Neural cell (in vitro differentiated cells): ENCODE results near the gene OPRL1. TPM values are rescaled to one million over a fixed set of nuclear protein-coding genes. Genes with fewer than 3 reads are reported as not detected.

Source experiments
- H2AFZ ChIP-seq: fragments of 200-600, 300-800 bp; sonication (generic), shearing (Covaris generic); 2 replicates; pipeline ENCODE4 v1.6.0; 2014; ENCODE audit warnings: low read depth, mild to moderate bottlenecking, antibody characterized with exemption, low read length, moderate library complexity
- H3F3A ChIP-seq: fragments of 200-600 bp; shearing (Covaris generic); 2 replicates; pipeline ENCODE4 v1.6.1; 2016; ENCODE audit warnings: mild to moderate bottlenecking, moderate library complexity, mixed read lengths, antibody characterized with exemption, low read length; ENCODE audit not compliant: insufficient read depth, poor library complexity, severe bottlenecking
- H3K27ac ChIP-seq: fragments of 200-600, 300-800 bp; sonication (generic), shearing (Covaris generic); 2 replicates; pipeline ENCODE4 v1.5.1; 2014; ENCODE audit warnings: mild to moderate bottlenecking, low read length, moderate library complexity
- H3K27me3 ChIP-seq: fragments of 300-800, 200-600 bp; sonication (generic), shearing (Covaris generic); 2 replicates; pipeline ENCODE4 v1.6.0; 2014; ENCODE audit warnings: mild to moderate bottlenecking, low read depth, low read length, moderate library complexity; ENCODE audit not compliant: insufficient read depth
- H3K36me3 ChIP-seq: fragments of 300-800, 200-600 bp; sonication (generic), shearing (Covaris generic); 2 replicates; pipeline ENCODE4 v1.5.1; 2014; ENCODE audit warnings: mild to moderate bottlenecking, antibody characterized with exemption, low read length, moderate library complexity; ENCODE audit not compliant: insufficient read depth
- H3K4me2 ChIP-seq: fragments of 300-800, 200-600 bp; sonication (generic), shearing (Covaris generic); 2 replicates; pipeline ENCODE4 v1.6.0; 2014; ENCODE audit warnings: mild to moderate bottlenecking, low read length
- H3K4me3 ChIP-seq: fragments of 300-800, 200-600 bp; sonication (generic), shearing (Covaris generic); 2 replicates; pipeline ENCODE4 v1.5.1; 2014; ENCODE audit warnings: mild to moderate bottlenecking, low read length, moderate library complexity
- H3K79me2 ChIP-seq: fragments of 200-600 bp; shearing (Covaris generic); replicated peaks from 2 replicates; pipeline ENCODE4 v1.6.0; 2014; ENCODE audit warnings: mild to moderate bottlenecking, low read length, moderate library complexity; ENCODE audit not compliant: insufficient read depth
- H3K9ac ChIP-seq: fragments of 300-800, 200-600 bp; sonication (generic), shearing (Covaris generic); 2 replicates; pipeline ENCODE4 v1.6.1; 2016; ENCODE audit warnings: mild to moderate bottlenecking, low read length, mixed read lengths
- H3K9me2 ChIP-seq: fragments of 200-600 bp; shearing (Covaris generic); 2 replicates; pipeline ENCODE4 v1.6.1; 2016; ENCODE audit warnings: mild to moderate bottlenecking, low read length, mixed read lengths; ENCODE audit not compliant: insufficient read depth
- H3K9me3 ChIP-seq: fragments of 200-600, 300-800 bp; sonication (generic), shearing (Covaris generic); 2 replicates; pipeline ENCODE4 v1.6.1; 2016; ENCODE audit warnings: mild to moderate bottlenecking, mixed run types, low read length, moderate library complexity, mixed read lengths
- H4K20me1 ChIP-seq: fragments of 200-600 bp; shearing (Covaris generic); 2 replicates; pipeline ENCODE4 v1.6.1; 2016; ENCODE audit warnings: mild to moderate bottlenecking, mixed run types; ENCODE audit not compliant: insufficient read depth
- CTCF ChIP-seq: fragments of 450-650 bp; IDR thresholded peaks from 2 replicates; pipeline ENCODE4 v1.5.1; 2014; ENCODE audit warnings: antibody characterized with exemption, mild to moderate bottlenecking, moderate library complexity; ENCODE audit not compliant: poor library complexity, severe bottlenecking
- EP300 ChIP-seq: fragments of 450-650 bp; conservative IDR thresholded peaks from 2 replicates; pipeline ENCODE4 v1.6.1; 2014; ENCODE audit warnings: antibody characterized with exemption, mild to moderate bottlenecking, moderate library complexity; ENCODE audit not compliant: poor library complexity, severe bottlenecking
- EZH2 ChIP-seq: fragments of 200-600, 300-800 bp; shearing (Covaris generic), sonication (generic); IDR thresholded peaks from 2 replicates; pipeline ENCODE4 v1.6.1; 2014; ENCODE audit warnings: antibody characterized with exemption, low read length, borderline replicate concordance, mild to moderate bottlenecking; ENCODE audit not compliant: insufficient read depth, poor library complexity, severe bottlenecking
- MXI1 ChIP-seq: fragments of 450-650 bp; conservative IDR thresholded peaks from 2 replicates; pipeline ENCODE4 v1.6.1; 2014; ENCODE audit warnings: antibody characterized with exemption, mild to moderate bottlenecking; ENCODE audit not compliant: poor library complexity, severe bottlenecking
- POLR2AphosphoS5 ChIP-seq: IDR thresholded peaks from 2 replicates; pipeline ENCODE4 v1.6.1; 2012
- RAD21 ChIP-seq: fragments of 450-650 bp; conservative IDR thresholded peaks from 2 replicates; pipeline ENCODE4 v1.6.1; 2014; ENCODE audit warnings: antibody characterized with exemption, mild to moderate bottlenecking, moderate library complexity
- REST ChIP-seq: IDR thresholded peaks from 2 replicates; pipeline ENCODE4 v1.6.1; 2012; ENCODE audit warnings: borderline replicate concordance
- SMC3 ChIP-seq: fragments of 450-650 bp; conservative IDR thresholded peaks from 2 replicates; pipeline ENCODE4 v1.6.1; 2014; ENCODE audit warnings: antibody characterized with exemption, mild to moderate bottlenecking, moderate library complexity; ENCODE audit not compliant: poor library complexity
- TAF1 ChIP-seq: IDR thresholded peaks from 2 replicates; pipeline ENCODE4 v1.6.1; 2012; ENCODE audit warnings: low read depth
- polyA plus RNA-seq: library from polyadenylated mRNA; depleted of rRNA; stranded (reverse); fragments of >200 nt; gene quantifications from 2 replicates; pipeline ENCODE4 v1.2.3, GENCODE V29; 2014

Gene OPRL1
- polyA plus RNA-seq, 1 donor from 2014 or later: 18.3 TPM

GRCh38 chr20:64074184-64074789 is 5.6 kb upstream of the OPRL1 start:
- Histone ChIP-seq H3F3A (no peaks in the 10 kb centered on the region), H3K9me2 (no peaks in the 10 kb centered on the region), H3K36me3 (no peaks in the 10 kb centered on the region), H3K9me3 (no peaks in the 10 kb centered on the region), H3K4me3 (no peak overlapping the region), H3K79me2 (no peaks in the 10 kb centered on the region), H2AFZ (no peak overlapping the region), H3K27me3 (no peaks in the 10 kb centered on the region), H3K27ac (no peak overlapping the region), H3K4me2 (no peak overlapping the region), H4K20me1 (no peaks in the 10 kb centered on the region), H3K9ac (no peak overlapping the region)
- no peak for TF ChIP-seq RAD21
- TF ChIP-seq CTCF: no peak
- TF ChIP-seq MXI1: no peak
- TF ChIP-seq SMC3: no peak
- TF ChIP-seq TAF1: no peak
- TF ChIP-seq REST: no peak
- TF ChIP-seq POLR2AphosphoS5: no peak
- TF ChIP-seq EZH2: no peak
- no peak for TF ChIP-seq EP300

GRCh38 chr20:64074963-64075362 is 4.9 kb upstream of the OPRL1 start:
- Histone ChIP-seq H3K4me3 (no peak overlapping the region), H2AFZ (no peak overlapping the region), H3K9ac (no peak overlapping the region), H3K27me3 (no peaks in the 10 kb centered on the region), H3K9me3 (no peaks in the 10 kb centered on the region), H3K4me2 (no peak overlapping the region), H4K20me1 (no peaks in the 10 kb centered on the region), H3K27ac (no peak overlapping the region), H3F3A (no peaks in the 10 kb centered on the region), H3K9me2 (no peaks in the 10 kb centered on the region), H3K79me2 (no peaks in the 10 kb centered on the region), H3K36me3 (no peaks in the 10 kb centered on the region)
- TF ChIP-seq EP300 (no peak), CTCF (no peak), MXI1 (no peak), REST (no peak), TAF1 (no peak), RAD21 (no peak)
